Measurements from ENCODE around the gene STAC2.
"Not testable (repeated sequence)": the region's sequence is repeated elsewhere in the genome, so short reads cannot be mapped to it uniquely, and the experiment has no call there.

STAC2 gene, protein sequence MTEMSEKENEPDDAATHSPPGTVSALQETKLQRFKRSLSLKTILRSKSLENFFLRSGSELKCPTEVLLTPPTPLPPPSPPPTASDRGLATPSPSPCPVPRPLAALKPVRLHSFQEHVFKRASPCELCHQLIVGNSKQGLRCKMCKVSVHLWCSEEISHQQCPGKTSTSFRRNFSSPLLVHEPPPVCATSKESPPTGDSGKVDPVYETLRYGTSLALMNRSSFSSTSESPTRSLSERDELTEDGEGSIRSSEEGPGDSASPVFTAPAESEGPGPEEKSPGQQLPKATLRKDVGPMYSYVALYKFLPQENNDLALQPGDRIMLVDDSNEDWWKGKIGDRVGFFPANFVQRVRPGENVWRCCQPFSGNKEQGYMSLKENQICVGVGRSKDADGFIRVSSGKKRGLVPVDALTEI

DNA sequence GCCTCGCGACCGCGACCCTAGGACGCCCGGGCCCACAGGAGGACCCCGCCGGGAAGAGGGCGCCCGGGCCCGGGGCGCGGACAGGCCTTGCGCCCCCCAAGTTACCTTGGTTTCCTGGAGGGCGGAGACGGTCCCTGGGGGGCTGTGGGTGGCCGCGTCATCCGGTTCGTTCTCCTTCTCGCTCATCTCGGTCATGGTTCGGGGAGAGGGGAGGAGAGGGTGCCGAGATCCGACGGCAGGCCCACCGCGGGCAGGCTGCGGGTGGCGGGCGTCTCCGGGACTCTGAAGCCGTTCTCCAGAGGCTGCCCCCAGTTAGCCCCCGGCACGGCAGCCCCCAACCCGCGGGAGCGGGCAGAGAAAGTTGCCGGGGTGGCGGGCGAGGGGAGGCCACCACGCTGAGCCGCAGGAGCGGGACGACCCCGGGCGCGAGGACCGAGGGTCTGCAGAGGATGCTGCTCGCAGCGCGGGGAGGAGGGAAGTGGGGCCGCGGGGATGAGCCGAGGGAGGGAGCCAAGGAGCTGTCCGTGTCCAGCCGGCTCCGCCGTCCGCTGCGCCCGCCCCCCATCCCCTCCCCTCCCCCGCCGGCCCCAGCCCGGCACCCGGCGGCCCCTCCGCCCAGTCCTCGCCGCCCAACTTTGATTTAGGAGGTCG is at the start of gene STAC2:
TSS of gene STAC2 (minus strand) at position 638 of the 651 bp plus-strand sequence. CDS start at position 195, 443 bp downstream.
- DNase-seq, result no peak

GRCh38 chr17:39271546-39271945 is 45.8 kb upstream of the STAC2 start:
- DNase-seq, result no peak

GRCh38 chr17:39270923-39271322 is 45.2 kb upstream of the STAC2 start:
- no peak for DNase-seq

- no peak for DNase-seq
Measured at GRCh38 chr17:39264119-39264518, 38.4 kb upstream of the STAC2 start.

DNA sequence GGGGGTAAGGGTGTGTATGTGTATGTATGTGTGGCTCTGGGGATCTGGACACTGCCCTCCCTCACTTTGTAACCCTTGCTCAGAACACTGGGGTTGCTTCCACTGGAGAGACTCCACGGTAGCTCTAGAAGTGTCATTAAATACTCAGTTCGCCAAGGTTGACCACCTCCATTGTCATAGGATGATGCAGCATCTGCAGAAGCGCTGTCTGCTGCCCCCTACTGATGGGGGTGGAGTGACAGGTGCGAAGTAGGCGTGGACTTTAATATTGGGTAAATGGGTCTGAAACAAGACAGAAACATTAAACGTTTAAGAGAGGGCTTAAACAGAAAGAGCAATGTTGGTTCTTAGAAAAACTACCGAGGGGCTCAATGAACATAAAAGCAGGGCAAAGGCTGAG is 35.5 kb upstream of the STAC2 start:
- DNase-seq, result no peak

DNA sequence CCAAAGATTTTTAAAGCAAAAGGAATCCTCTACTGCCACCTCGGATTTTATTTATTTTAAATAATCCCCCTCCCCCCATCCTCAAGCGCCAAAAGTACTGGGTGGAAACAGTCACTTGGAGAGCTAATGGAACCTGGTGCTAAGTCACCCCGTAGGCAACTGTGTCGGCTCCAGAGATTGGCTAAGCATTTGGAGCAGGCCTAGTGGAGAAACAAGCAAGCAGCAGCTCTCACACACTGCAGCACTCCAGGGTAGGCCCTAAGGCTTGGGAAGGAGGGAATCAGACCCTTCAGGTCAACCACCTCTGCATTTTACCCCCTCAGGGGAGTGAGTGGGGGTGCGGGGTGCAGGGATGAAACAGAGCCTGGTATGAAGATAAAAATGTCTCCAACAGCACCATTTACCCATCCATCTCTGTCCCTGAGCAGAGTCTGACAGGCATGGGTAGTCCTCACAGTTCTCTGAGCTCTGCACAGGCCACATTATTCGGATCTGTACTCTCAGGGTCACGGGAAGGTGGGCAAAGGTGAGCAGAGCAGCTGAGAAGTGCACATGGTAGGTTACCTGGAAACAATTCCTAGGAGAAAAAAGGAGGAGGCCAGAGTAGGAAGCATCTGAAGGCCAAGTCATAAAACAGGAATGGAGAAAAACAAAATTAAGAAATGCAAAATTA is 27.2 kb upstream of the STAC2 start:
- no peak for DNase-seq

DNA sequence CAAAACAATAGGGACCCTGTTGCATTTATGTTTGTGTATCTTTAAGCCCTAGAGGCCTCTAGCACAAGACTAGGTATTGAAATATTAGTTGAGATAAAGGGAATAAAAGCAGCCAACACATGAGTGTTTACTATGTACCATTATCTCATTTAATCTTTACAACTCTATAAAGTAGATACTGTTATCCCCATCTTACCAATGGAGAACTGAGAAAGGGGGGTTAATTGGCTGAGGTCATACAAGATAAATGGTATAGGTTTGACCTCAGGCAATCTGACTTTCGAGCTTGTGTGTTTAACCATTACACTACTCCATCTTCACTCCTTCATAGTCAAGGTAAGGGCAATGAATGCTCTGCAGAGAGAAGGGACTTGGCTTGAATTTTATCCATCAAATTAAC is 26.3 kb upstream of the STAC2 start:
- DNase-seq, result no peak

DNA sequence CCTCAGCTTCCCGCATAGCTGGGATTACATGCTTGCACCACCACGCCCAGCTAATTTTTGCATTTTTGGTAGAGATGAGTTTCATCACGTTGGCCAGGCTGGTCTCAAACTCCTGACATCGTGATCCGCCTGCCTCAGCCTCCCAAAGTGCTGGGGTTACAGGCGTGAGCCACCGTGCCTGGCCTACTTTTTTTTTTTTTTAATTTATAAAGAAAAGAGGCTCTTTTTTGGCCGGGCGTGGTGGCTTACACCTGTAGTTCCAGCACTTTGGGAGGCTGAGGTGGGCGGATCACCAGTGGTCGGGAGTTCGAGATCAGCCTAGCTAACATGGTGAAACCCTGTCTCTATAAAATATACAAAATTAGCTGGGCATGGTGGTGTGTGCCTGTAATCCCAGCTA is 24.3 kb upstream of the STAC2 start:
- DNase-seq, result not testable (repeated sequence)

DNA sequence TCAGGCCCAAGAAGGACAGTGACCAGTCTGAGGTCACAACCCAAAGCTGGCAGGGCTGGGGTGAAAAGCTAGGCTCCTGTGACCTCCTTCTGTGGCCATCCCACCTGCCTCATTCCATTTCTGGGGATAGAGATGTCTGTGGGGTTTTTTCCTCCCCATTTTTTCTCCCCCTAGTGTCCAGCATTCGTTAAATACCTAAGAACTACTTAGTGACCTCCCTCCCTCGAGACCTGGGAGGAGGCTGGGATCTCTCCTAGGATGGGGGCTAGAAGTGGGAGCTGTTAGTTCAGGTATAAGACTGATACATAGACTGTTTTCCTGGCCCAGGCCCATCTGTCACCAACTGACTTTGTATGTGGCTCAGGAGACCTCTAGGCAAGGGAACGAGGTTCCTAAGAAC is 20.5 kb upstream of the STAC2 start:
- no peak for DNase-seq

DNA sequence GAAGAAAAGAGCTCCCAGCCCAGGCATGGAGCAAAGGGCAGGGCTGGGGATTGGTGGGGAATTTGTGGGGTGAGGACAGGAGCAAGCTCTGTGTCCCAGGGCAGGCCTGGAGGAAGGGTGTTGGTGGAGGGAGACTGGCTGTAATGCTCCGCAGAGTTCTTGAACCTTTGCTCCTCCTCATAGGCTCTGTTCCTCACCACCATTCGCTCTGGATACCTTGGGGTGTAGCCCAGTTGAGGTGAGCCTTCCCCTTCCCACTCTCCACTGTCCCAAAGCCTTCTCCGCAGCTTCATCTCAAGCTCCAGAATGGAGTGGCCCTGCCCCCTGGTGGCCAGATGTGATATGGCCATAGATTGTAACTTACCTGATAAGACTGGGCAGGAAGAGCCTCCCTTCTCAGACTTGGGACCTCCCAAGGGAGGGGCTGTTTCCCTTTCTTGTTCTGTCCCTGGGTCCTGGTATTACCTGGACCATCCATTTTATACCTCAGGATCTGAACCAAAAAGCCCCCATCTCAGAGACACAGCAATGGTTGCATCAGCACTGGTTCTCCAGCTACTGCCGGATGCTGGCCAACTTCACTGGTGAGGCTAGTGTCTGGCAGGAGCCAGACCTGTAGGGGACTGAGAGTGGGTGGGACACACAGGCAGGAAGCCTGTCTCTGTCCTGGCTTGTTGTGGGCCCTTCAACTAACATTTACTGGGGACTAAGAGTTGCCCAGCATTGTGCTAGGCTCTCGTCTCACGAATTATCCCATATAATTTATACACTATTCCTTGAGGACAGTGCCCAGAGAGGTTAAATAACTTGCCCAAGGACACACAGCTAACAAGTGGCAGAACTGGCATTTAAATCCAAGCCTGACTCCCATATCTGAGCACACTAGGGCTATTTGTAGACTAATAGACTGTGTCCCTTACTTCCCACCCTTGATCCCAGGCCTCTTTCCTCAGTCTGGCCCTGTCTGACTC is 19.1 kb upstream of the STAC2 start:
- DNase-seq, result peak; percentile 67 to 92 (median 74)

DNA sequence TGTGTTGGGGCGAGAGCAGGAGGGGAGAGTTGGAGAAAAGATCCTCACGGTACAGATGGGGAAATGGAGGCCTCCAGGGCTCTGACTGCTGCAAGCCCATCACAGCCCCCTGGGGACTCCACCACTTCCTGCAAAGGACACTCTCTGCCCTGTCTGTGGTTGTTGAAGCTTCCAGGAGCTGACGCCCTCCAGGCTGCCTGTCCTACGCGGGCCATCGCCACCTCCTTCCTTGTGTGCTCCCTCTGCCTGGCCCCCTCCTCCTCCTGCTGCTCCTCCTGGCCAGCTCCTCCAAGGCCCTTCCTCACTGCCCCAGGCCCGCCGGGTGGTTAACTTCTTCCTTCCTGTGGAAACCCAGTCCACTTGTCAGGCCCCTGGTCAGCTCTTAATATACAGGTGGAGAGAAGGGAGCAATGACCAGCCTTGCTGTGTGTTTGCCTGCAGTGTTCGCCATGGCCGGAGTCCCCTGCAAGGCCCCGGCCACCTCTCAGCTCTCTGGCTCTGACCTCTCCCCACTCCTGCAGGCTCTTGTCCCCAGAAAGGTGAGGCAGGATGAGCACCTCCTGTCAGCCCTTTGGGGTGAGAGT is 18.4 kb upstream of the STAC2 start:
- no peak for DNase-seq

DNA sequence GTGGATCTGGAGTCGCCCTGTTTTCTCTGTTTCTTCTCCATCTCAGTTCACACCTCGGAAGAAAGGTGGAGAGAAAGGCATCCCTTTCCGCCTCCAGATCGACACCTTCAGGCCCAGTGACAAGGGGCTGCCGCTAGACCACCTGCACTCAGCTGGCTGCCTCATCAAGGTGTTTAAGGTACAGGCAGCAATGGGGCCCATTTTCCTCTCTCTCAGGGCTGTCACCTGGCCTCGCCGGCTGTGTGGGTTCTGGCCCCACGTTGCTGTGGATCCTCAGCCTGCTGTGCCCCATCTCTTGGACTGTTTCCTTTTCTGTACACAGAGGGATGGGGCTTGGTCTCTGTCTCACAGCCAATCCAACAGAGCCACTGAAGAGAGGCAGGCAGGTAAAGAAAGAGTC is 17.4 kb upstream of the STAC2 start:
- DNase-seq, result no peak

DNA sequence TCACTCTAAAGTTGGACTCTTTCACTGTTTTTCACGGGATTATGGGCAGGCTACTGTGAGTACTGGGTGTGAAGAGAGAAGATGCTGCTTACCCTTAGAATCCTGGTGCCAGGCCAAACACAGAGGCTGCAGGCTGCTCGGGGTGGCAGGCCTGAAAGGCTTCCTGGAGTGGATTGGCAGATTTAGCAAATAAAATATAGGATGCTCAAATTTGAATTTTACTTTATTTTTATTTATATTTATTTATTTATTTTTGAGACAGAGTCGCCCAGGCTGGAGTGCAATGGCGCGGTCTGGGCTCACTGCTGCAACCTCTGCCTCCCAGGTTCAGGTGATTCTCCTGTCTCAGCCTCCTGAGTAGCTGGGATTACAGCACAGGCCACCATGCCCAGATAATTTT is 14.9 kb upstream of the STAC2 start:
- DNase-seq, result no peak

DNA sequence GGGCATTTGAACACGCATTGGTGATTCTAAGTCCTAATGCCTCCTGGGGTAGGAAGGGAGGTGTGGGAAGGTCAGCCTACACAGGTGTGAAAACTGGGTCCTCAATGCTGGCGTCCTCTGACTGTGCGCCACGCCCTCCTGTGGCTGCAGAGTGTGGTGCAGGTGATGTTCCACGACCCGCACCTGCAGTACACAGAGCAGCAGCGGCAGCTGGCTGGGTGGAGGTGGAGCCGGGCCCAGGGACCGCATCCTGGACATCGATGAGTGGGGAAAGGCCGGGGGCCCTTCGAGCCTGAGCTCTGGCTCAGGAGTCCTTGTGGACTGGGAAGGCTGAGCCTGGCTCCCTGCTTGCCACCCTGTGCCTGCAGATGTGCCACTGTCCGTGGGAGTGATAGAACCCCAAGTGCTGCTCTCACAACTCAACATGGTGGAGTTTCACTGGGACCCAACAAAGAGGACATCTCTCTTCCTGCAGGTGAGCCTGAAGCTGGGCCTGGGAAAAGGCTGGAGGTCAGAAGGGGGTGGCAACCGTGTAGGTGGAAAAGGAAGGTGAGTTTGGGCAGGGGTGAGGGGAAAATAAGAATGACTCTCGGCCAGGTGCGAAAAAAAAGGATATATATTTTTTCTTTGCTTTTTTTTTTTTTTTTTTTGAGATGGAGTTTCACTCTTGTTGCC is 14.0 kb upstream of the STAC2 start:
- peak; percentile 16 to 46 (median 40) for DNase-seq

DNA sequence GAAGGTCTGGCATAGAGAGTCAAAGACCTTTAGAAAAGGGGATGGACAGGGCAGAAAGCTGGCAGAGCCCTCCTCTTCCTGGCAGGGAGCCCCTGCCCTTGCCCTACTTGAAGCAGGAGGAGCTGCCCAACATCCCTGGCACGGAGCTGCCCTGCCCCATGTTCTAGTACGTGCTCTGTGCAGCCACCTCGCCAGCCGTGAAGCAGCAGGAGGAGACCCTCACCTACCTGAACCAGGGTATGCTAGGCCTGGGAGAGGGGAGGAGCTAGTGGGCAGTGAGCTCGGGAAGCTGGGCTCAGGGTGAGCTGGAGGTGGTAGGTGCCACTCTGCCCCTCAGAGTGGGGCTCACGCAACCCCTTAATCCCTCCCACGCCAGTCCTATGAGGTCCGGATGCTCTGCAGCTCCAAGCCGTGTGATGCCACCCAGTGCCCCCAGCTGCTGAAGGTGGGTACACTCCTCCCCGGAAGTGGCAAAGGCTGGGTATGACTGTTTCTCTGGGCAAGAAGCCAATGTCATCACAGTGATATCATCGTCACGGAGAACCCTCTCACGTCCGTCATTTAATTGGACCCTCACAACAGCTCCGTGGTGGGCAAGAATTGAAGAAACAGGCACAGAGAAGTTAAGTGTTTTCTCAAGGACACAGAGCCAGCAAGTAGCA is 12.7 kb upstream of the STAC2 start:
- peak in 3 of 4 experiments; percentile 35 to 73 (median 69) for DNase-seq

- DNase-seq, result no peak
Measured at GRCh38 chr17:39237586-39237985, 11.8 kb upstream of the STAC2 start.

DNA sequence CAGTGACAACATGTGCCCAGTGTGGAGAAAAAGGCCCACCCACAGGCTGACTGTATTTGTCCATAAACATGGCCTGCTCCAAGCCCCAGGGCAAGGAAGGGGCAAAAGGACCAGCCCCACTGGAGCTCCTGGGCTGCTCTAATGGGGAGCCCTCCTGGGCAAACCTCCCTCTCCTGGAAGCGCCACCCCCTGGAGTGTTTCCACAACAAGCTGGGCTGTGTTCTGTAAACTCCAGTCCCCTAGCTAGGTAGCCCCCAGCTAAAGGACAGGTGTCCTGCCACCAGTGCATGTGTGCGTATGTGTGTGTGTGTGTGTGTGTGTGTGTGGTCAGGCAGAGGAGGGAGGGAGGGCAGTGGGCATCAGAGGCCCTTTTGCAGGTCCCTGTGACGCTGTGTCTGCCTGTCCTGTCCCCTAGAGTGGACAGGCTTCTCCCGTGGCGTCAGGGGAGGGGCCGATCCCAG is 11.3 kb upstream of the STAC2 start:
- DNase-seq, result no peak

DNA sequence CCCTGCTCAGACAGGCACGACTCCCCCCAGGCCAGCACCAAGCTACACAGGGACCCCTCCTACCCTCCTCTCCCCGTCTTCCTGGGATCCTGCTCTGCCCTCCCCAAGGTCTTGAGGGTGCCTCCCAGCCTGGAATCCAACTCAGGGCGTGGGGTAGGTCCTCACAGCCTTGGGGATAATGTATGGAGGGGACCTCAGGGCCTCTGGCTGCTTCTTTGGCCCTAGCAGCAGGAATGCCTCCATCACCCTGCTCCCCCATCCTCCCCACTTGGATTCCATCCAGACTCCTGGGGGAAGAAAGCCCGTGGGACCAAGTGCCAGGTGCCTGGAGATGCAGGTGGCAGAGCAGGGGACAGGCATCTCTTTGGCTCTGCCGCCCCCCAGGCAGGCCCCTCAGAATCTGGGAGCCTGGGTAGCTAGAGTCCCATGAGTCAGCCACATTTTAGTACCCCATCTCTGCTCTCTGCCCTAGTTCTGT is 10.7 kb upstream of the STAC2 start:
- DNase-seq, result no peak

GRCh38 chr17:39235555-39236449 is 10.1 kb upstream of the STAC2 start:
- DNase-seq, result no peak

Measured in activated CD4-positive, CD25-positive, alpha-beta regulatory T cell (primary cell).